OCI-LY1 (cell line): Measurements from ENCODE around the gene SEMA4B.

Experiments
- H2AFZ ChIP-seq: fragments of 200-600 bp; sonication (generic), shearing (Covaris generic); 2 replicates; pipeline ENCODE4 v1.6.0; 2014; ENCODE audit warnings: antibody characterized with exemption, mild to moderate bottlenecking, low read length
- H3F3A ChIP-seq: fragments of 200-600 bp; sonication (generic), shearing (Covaris generic); 2 replicates; pipeline ENCODE4 v1.6.0; 2014; ENCODE audit warnings: mild to moderate bottlenecking, antibody characterized with exemption, low read length, moderate library complexity; ENCODE audit not compliant: insufficient read depth
- H3K27ac ChIP-seq: fragments of 200-600 bp; sonication (generic); 2 replicates; pipeline ENCODE4 v1.5.1; 2014; ENCODE audit warnings: low read length, mixed run types, mild to moderate bottlenecking, low read depth; ENCODE audit not compliant: poor library complexity, severe bottlenecking
- H3K27me3 ChIP-seq: fragments of 200-600 bp; sonication (generic); 2 replicates; pipeline ENCODE4 v1.6.0; 2014; ENCODE audit warnings: antibody characterized with exemption, mild to moderate bottlenecking, low read length, moderate library complexity; ENCODE audit not compliant: insufficient read depth
- H3K36me3 ChIP-seq: fragments of 200-600 bp; sonication (generic); 2 replicates; pipeline ENCODE4 v1.6.1; 2014; ENCODE audit warnings: mild to moderate bottlenecking, antibody characterized with exemption, low read length, moderate library complexity, mixed read lengths; ENCODE audit not compliant: insufficient read depth
- H3K4me1 ChIP-seq: fragments of 200-600 bp; sonication (generic); 2 replicates; pipeline ENCODE4 v1.5.1; 2014; ENCODE audit warnings: mild to moderate bottlenecking, low read length, moderate library complexity; ENCODE audit not compliant: insufficient read depth, severe bottlenecking
- H3K4me2 ChIP-seq: fragments of 200-600 bp; sonication (generic), shearing (Covaris generic); 2 replicates; pipeline ENCODE4 v1.6.1; 2014; ENCODE audit warnings: low read length
- H3K4me3 ChIP-seq: fragments of 200-600 bp; sonication (generic); 2 replicates; pipeline ENCODE4 v1.5.1; 2014; ENCODE audit warnings: low read length, low read depth, mild to moderate bottlenecking, mixed read lengths; ENCODE audit not compliant: poor library complexity, severe bottlenecking
- H3K79me2 ChIP-seq: fragments of 200-600 bp; shearing (Covaris generic); 2 replicates; pipeline ENCODE4 v1.6.1; 2016; ENCODE audit warnings: mixed run types, low read length, mixed read lengths; ENCODE audit not compliant: insufficient read depth
- H3K9ac ChIP-seq: fragments of 200-600 bp; sonication (generic), shearing (Covaris generic); 2 replicates; pipeline ENCODE4 v1.6.1; 2014; ENCODE audit warnings: mild to moderate bottlenecking, low read length, mixed read lengths
- H3K9me2 ChIP-seq: fragments of 200-600 bp; sonication (generic), shearing (Covaris generic); 2 replicates; pipeline ENCODE4 v1.6.1; 2014; ENCODE audit warnings: low read depth, mild to moderate bottlenecking, low read length, mixed read lengths
- H3K9me3 ChIP-seq: fragments of 200-600 bp; shearing (Covaris generic); 2 replicates; pipeline ENCODE4 v1.6.1; 2014; ENCODE audit warnings: low read length, mixed read lengths
- H4K20me1 ChIP-seq: fragments of 200-600 bp; sonication (generic), shearing (Covaris generic); 2 replicates; pipeline ENCODE4 v1.6.0; 2016; ENCODE audit warnings: mild to moderate bottlenecking, low read length; ENCODE audit not compliant: insufficient read depth
- EZH2 ChIP-seq: fragments of 200-600 bp; sonication (generic), shearing (Covaris generic); IDR thresholded peaks from 2 replicates; pipeline ENCODE4 v1.8.0; 2017; ENCODE audit warnings: borderline replicate concordance, mixed run types, mild to moderate bottlenecking, antibody characterized with exemption, low read length, moderate library complexity, mixed read lengths
- TF ChIP-seq, protein P1 (sequence below): fragments of 200-600 bp; sonication (generic), shearing (Covaris generic); IDR thresholded peaks from 2 replicates; pipeline ENCODE4 v1.5.1; 2017; ENCODE audit warnings: mild to moderate bottlenecking, antibody characterized with exemption, low read length, moderate library complexity, mixed read lengths

Gene SEMA4B

DNA sequence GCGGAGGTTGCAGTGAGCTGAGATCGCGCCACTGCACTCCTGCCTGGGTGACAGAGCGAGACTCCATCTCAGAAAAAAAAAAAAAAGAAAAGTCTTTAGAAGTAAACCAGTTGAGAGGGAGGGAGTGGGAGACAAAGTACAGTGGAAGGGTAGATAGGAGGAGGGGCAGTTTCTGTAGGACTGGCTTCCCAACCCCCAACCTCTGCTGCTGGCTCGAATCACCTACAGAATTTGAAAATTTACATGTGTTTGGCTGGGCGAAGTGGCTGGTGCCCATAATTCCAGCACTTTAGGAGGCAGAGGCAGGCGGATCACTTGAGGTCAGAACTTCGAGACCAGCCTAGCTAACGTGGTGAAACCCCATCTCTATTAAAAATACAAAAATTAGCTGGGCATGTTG is 24.1 kb upstream of the SEMA4B start:
- no peak overlapping the region for H3K4me2 ChIP-seq
- TF ChIP-seq, protein P1, sequence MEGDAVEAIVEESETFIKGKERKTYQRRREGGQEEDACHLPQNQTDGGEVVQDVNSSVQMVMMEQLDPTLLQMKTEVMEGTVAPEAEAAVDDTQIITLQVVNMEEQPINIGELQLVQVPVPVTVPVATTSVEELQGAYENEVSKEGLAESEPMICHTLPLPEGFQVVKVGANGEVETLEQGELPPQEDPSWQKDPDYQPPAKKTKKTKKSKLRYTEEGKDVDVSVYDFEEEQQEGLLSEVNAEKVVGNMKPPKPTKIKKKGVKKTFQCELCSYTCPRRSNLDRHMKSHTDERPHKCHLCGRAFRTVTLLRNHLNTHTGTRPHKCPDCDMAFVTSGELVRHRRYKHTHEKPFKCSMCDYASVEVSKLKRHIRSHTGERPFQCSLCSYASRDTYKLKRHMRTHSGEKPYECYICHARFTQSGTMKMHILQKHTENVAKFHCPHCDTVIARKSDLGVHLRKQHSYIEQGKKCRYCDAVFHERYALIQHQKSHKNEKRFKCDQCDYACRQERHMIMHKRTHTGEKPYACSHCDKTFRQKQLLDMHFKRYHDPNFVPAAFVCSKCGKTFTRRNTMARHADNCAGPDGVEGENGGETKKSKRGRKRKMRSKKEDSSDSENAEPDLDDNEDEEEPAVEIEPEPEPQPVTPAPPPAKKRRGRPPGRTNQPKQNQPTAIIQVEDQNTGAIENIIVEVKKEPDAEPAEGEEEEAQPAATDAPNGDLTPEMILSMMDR, result no peak
- TF ChIP-seq EZH2, result no peak
- no peak overlapping the region for H3K9ac ChIP-seq
- 0 out of 2 replicates have a peak, but pooled peaks cover 3% of the 10 kb centered on the region for H3K9me3 ChIP-seq
- no peak overlapping the region for H3K4me3 ChIP-seq
- H3K27me3 ChIP-seq, result no peaks in the 10 kb centered on the region
- H3K79me2 ChIP-seq, result no peaks in the 10 kb centered on the region
- H3K36me3 ChIP-seq, result no peaks in the 10 kb centered on the region
- no peaks in the 10 kb centered on the region for H4K20me1 ChIP-seq
- H3K27ac ChIP-seq, result no peak overlapping the region
- no peaks in the 10 kb centered on the region for H3K9me2 ChIP-seq
- H3K4me1 ChIP-seq, result peaks cover 30% of the 10 kb centered on the region
- H3F3A ChIP-seq, result peaks cover 1% of the 10 kb centered on the region; the same call in 1 of the 2 replicates
- no peak overlapping the region for H2AFZ ChIP-seq

DNA sequence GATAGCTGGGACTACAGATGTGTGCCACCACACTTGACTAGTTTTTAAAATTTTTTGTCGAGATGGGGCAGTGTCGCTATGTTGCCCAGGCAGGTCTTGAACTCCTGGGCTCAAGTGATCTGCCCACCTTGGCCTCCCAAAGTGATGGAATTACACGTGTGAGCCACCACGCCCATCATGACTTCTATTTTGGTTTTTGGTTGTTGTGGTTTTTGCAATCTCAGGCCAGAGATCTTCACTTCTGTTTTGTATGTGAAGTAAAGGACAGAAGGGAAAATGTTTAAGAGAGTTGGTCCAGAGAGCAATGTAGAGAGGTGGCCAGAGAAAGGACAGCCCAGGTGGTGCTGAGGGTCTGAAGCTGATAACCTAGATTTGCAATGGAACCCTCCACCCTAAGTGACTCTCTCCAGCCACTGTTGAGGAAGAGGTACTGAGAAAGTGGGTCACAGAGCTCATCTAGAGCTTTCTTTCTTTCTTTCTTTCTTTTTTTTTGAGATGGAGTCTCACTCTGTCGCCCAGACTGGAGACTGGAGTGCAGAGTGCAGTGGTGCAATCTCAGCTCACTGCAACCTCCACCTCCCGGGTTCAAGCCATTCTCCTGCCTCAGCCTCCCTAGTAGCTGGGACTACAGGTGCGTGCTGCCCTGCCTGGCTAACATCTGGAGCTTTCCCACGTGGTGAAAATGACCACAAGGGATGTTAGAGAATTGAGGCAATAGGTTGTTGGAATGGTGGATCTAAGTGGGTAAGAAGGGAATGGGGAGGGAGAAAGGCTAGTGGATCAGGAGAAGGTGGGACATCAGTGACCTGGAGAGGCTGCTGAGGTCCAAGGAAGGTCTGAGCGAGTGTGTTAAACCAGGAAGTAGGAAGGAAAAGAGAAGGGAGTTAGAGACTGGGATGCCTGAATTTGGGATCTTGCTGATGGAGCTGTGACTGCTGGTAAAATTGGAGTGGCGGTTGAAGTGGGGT is 22.4 kb upstream of the SEMA4B start:
- Histone ChIP-seq H3K4me2 (peak overlapping the region; percentile 0; the same call in 1 of the 2 replicates), H3K4me1 (peaks cover 32% of the 10 kb centered on the region), H3K79me2 (no peaks in the 10 kb centered on the region), H3K9me3 (no peaks in the 10 kb centered on the region), H3K9me2 (no peaks in the 10 kb centered on the region), H3K4me3 (no peak overlapping the region), H2AFZ (no peak overlapping the region), H3K27me3 (no peaks in the 10 kb centered on the region), H3K9ac (no peak overlapping the region), H3K27ac (peak overlapping the region; percentile 41), H3K36me3 (no peaks in the 10 kb centered on the region), H3F3A (peaks cover 5% of the 10 kb centered on the region; the same call in 1 of the 2 replicates), H4K20me1 (no peaks in the 10 kb centered on the region)
- no peak for TF ChIP-seq EZH2
- TF ChIP-seq, protein P1, result no peak

DNA sequence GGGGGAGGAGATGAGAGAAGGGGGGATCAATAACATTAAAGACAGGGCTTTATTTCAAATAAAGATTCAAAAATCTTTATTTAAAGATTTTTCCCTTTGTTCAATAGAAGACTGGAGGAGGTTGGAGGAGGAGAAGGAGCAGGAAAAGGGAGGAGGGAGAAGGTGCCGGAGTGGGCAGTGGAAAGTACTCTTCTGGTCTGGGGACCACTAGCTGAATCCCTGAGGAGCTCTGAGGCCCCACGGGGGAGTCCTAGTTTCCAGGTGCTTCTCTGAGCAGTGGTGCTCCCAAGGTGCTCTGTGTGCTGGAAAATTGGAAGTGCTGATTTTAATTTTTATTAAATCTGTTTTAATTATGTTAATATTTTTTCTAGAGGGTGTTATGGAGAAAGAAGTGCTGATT is 19.4 kb upstream of the SEMA4B start:
- TF ChIP-seq, protein P1, result no peak
- no peak for TF ChIP-seq EZH2

More for the DNA sequence above, 19.4 kb upstream of the SEMA4B start:
- H3K27ac ChIP-seq, result peak overlapping the region; percentile 45
- no peaks in the 10 kb centered on the region for H3K27me3 ChIP-seq
- no peaks in the 10 kb centered on the region for H3K79me2 ChIP-seq
- H3K9me2 ChIP-seq, result no peaks in the 10 kb centered on the region
- H3F3A ChIP-seq, result peaks cover 5% of the 10 kb centered on the region; the same call in 1 of the 2 replicates
- no peaks in the 10 kb centered on the region for H3K36me3 ChIP-seq
- no peak overlapping the region for H2AFZ ChIP-seq
- H3K4me2 ChIP-seq, result no peak overlapping the region
- H4K20me1 ChIP-seq, result no peaks in the 10 kb centered on the region
- peaks cover 52% of the 10 kb centered on the region for H3K4me1 ChIP-seq
- no peak overlapping the region for H3K4me3 ChIP-seq
- H3K9me3 ChIP-seq, result no peaks in the 10 kb centered on the region
- no peak overlapping the region for H3K9ac ChIP-seq
